Endothelial cell of umbilical vein (primary cell): Measurements from ENCODE around the gene MAT2A. TPM values are rescaled to one million over a fixed set of nuclear protein-coding genes. Genes with fewer than 3 reads are reported as not detected.

ENCODE experiments used
- BruUV-seq: library from RNA; stranded (reverse); fragments of 400-500 nt; replicated peaks from 2 replicates; lab custom pipeline; 2021; lab: Mats Ljungman, UMichigan
- CTCF ChIA-PET: fragments of 300-600, 350-600 bp; sonication (Branson Sonifier 250); formaldehyde crosslinking; loops from one replicate; lab custom pipeline; 2021; ENCODE audit warnings: antibody characterized with exemption, inconsistent platforms; lab: Charles Lee
- POLR2A ChIA-PET: fragments of 300-600, 350-600 bp; sonication (Branson Sonifier 250); formaldehyde crosslinking; loops from one replicate; lab custom pipeline; 2021; ENCODE audit warnings: antibody characterized with exemption, inconsistent platforms; lab: Charles Lee
- DNase-seq: peaks from one replicate; pipeline ENCODE4 v3.0.0-alpha.2; 2011; ENCODE audit warnings: low read depth, low spot score
- FAIRE-seq: peaks from 2 replicates; lab custom pipeline; 2011; peaks lifted over from hg19 to GRCh38; lab: Jason Lieb, UNC
- H2AFZ ChIP-seq: 2 replicates; pipeline ENCODE4 v1.6.0; 2012; ENCODE audit warnings: low read depth, low read length, control low read depth, inconsistent platforms
- H3K27ac ChIP-seq: 2 replicates; pipeline ENCODE4 v1.5.1; 2011; ENCODE audit warnings: low read depth, mild to moderate bottlenecking, control low read depth, low read length, moderate library complexity; ENCODE audit not compliant: insufficient read depth
- H3K27me3 ChIP-seq, 2 experiments: 2 replicates each; pipeline versions ENCODE4 v1.6.0 to v1.6.1; 2011; ENCODE audit warnings: low read length in 2 of 2, mixed read lengths in 1 of 2; ENCODE audit not compliant: control insufficient read depth in 2 of 2, insufficient read depth in 2 of 2
- H3K36me3 ChIP-seq, 2 experiments: 2 replicates in 1 of 2; 3 replicates in 1 of 2; pipeline ENCODE4 v1.5.1; 2011; ENCODE audit warnings: low read length in 2 of 2, mild to moderate bottlenecking in 1 of 2, moderate library complexity in 1 of 2; ENCODE audit not compliant: control insufficient read depth in 2 of 2, insufficient read depth in 2 of 2; ENCODE audit errors: extremely low read depth in 1 of 2
- H3K4me1 ChIP-seq: 3 replicates; pipeline ENCODE4 v1.5.1; 2011; ENCODE audit warnings: mild to moderate bottlenecking, low read length; ENCODE audit not compliant: control insufficient read depth, insufficient read depth; ENCODE audit errors: extremely low read depth
- H3K4me2 ChIP-seq: 2 replicates; pipeline ENCODE4 v1.6.1; 2011; ENCODE audit warnings: low read length, control low read depth, mixed read lengths; ENCODE audit not compliant: insufficient read depth
- H3K4me3 ChIP-seq, 3 experiments: fragments of 200-600 bp in 1 of 3; sonication (generic), shearing (Covaris generic) in 1 of 3; replicated peaks in 1 of 3; 2 replicates each; pipeline ENCODE4 v1.5.1; 2011 to 2016; ENCODE audit warnings: control low read depth in 3 of 3, low read length in 3 of 3, mild to moderate bottlenecking in 2 of 3, inconsistent platforms in 1 of 3, low read depth in 1 of 3, moderate library complexity in 1 of 3; ENCODE audit not compliant: insufficient read depth in 1 of 3
- H3K79me2 ChIP-seq: 2 replicates; pipeline ENCODE4 v1.6.0; 2012; ENCODE audit warnings: low read length, inconsistent platforms; ENCODE audit not compliant: control insufficient read depth, insufficient read depth
- H3K9ac ChIP-seq: replicated peaks from 2 replicates; pipeline ENCODE3; 2011; ENCODE audit warnings: low read length, control low read depth; ENCODE audit not compliant: insufficient read depth; ENCODE audit errors: extremely low read depth
- H3K9me1 ChIP-seq: replicated peaks from 3 replicates; pipeline ENCODE4 v1.6.0; 2011; ENCODE audit warnings: mild to moderate bottlenecking, low read length; ENCODE audit not compliant: control insufficient read depth, insufficient read depth; ENCODE audit errors: extremely low read depth
- H3K9me3 ChIP-seq: replicated peaks from 2 replicates; pipeline ENCODE4 v1.5.1; 2012; ENCODE audit warnings: low read length, inconsistent platforms; ENCODE audit not compliant: control insufficient read depth, insufficient read depth
- H4K20me1 ChIP-seq: replicated peaks from 2 replicates; pipeline ENCODE3; 2011; ENCODE audit warnings: mild to moderate bottlenecking, low read length; ENCODE audit not compliant: control insufficient read depth, insufficient read depth; ENCODE audit errors: extremely low read depth
- EZH2 ChIP-seq: IDR thresholded peaks from 2 replicates; pipeline ENCODE4 v1.6.1; 2012; ENCODE audit warnings: borderline replicate concordance, low read depth, mild to moderate bottlenecking, moderate library complexity, low read length, inconsistent platforms; ENCODE audit not compliant: severe bottlenecking
- FOS ChIP-seq: IDR thresholded peaks from 2 replicates; pipeline ENCODE4 v1.6.1; 2011; ENCODE audit warnings: mild to moderate bottlenecking, low read length, moderate library complexity, borderline replicate concordance; ENCODE audit not compliant: insufficient read depth
- GATA2 ChIP-seq: IDR thresholded peaks from 2 replicates; pipeline ENCODE4 v1.7.0; 2011; ENCODE audit warnings: low read depth, mild to moderate bottlenecking, moderate library complexity, mixed read lengths, low read length; ENCODE audit not compliant: insufficient read length, insufficient read depth
- JUN ChIP-seq: IDR thresholded peaks from 2 replicates; pipeline ENCODE4 v1.6.1; 2011; ENCODE audit warnings: borderline replicate concordance, low read depth; ENCODE audit not compliant: insufficient read length, insufficient read depth
- MYC ChIP-seq: IDR thresholded peaks from one replicate; pipeline ENCODE4 v1.6.1; 2011; ENCODE audit warnings: mild to moderate bottlenecking, low read depth, low read length
- POLR2A ChIP-seq: IDR thresholded peaks from 2 replicates; pipeline ENCODE4 v1.6.1; 2012; ENCODE audit warnings: low read depth, mild to moderate bottlenecking, control low read depth, low read length
- POLR2AphosphoS5 ChIP-seq: IDR thresholded peaks from 2 replicates; pipeline ENCODE4 v1.6.1; 2012; ENCODE audit warnings: low read depth, mild to moderate bottlenecking, control low read depth, low read length, moderate library complexity; ENCODE audit not compliant: insufficient read depth
- dilution Hi-C: fragments of 300-500 bp; cut with MboI; formaldehyde crosslinking; loops from one replicate; pipeline ENCODE4 v1.15.0; 2019; ENCODE audit warnings: low sequenced_read_pairs; ENCODE audit not compliant: extremely low pct_ligation_motif_present
- intact Hi-C: fragments of 100-400 bp; cut with micrococcal nuclease; formaldehyde crosslinking; loops from one replicate; pipeline ENCODE4 v1.10.0; 2022
- polyA plus RNA-seq, 4 experiments: library from polyadenylated mRNA; depleted of rRNA in 3 of 4; stranded (reverse) in 3 of 4; unstranded in 1 of 4; fragments of >200 nt; gene quantifications; 2 replicates each; pipeline versions ENCODE4 v1.2.1 to v1.2.3, GENCODE V29; 2011 to 2012; ENCODE audit warnings: missing spikeins in 1 of 4
- total RNA-seq: library from RNA; stranded (reverse); gene quantifications from 2 replicates; pipeline ENCODE4 v1.2.3, GENCODE V29; 2021
- TF ChIP-seq, protein P1 (sequence below), 2 donors: IDR thresholded peaks; 1 replicate in 1 of 2; 2 replicates in 1 of 2; pipeline ENCODE4 v1.5.1; 2011; ENCODE audit warnings: low read length in 2 of 2, mild to moderate bottlenecking in 2 of 2, moderate library complexity in 2 of 2, control low read depth in 1 of 2, inconsistent platforms in 1 of 2, low read depth in 1 of 2; ENCODE audit not compliant: insufficient read depth in 1 of 2; ENCODE audit errors: extremely low read depth in 1 of 2
- TF ChIP-seq, protein P2 (sequence below): IDR thresholded peaks from 2 replicates; pipeline ENCODE4 v1.6.1; 2011; ENCODE audit not compliant: insufficient read depth, insufficient read length

The MAT2A gene
- total and polyA plus RNA-seq, 2 donors (not counting 3 experiments of a cell fraction or from before 2014, with no cell fraction given) = 172 to 257 TPM

DNA sequence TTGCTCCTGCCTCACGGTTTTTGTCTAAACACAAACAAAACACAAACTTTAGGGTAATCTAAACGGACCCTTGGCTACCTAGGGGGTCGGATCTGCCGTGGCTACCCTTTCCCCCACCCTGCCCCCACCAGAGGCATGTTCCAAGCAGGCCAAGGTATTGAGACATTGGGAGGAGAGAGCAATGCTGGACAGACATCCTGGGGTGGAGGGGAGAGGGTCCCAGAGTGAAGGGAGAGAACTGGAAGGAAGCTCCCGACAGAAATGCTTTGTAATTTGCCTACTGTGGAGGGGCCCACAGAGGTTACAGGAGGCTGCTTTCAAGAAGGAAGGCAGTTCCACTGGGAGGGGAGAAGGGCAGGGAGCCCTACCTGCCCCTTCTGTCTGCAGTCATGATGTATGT is 13.9 kb upstream of the MAT2A start:
- BruUV-seq = no TSS peak
- H3K4me1 ChIP-seq = no peaks in the 10 kb centered on the region
- no peaks in the 10 kb centered on the region for H4K20me1 ChIP-seq
- no peaks in the 10 kb centered on the region for H3K9me3 ChIP-seq
- ChIA-PET POLR2A (no interaction called here), CTCF (interaction anchor here (1.2 kb wide), 1 partner anchor 9 kb away, joined by 3 read pairs; no protein-coding TSS in a partner anchor)
- H3K9me1 ChIP-seq = no peaks in the 10 kb centered on the region
- intact Hi-C loops (no loop called here), dilution Hi-C loops (no loop called here)
- H2AFZ ChIP-seq = no peak overlapping the region
- H3K27ac ChIP-seq = no peak overlapping the region
- FAIRE-seq (no peak), DNase-seq (no peak)
- H3K4me2 ChIP-seq = no peak overlapping the region
- no peak overlapping the region for H3K4me3 ChIP-seq
- H3K36me3 ChIP-seq = no peaks in the 10 kb centered on the region
- H3K27me3 ChIP-seq = peaks cover 5 to 7% of the 10 kb centered on the region in 2 experiments
- TF ChIP-seq FOS (no peak), GATA2 (no peak), POLR2AphosphoS5 (no peak), MYC (no peak), POLR2A (no peak), EZH2 (no peak), JUN (no peak)
- TF ChIP-seq, protein P1, sequence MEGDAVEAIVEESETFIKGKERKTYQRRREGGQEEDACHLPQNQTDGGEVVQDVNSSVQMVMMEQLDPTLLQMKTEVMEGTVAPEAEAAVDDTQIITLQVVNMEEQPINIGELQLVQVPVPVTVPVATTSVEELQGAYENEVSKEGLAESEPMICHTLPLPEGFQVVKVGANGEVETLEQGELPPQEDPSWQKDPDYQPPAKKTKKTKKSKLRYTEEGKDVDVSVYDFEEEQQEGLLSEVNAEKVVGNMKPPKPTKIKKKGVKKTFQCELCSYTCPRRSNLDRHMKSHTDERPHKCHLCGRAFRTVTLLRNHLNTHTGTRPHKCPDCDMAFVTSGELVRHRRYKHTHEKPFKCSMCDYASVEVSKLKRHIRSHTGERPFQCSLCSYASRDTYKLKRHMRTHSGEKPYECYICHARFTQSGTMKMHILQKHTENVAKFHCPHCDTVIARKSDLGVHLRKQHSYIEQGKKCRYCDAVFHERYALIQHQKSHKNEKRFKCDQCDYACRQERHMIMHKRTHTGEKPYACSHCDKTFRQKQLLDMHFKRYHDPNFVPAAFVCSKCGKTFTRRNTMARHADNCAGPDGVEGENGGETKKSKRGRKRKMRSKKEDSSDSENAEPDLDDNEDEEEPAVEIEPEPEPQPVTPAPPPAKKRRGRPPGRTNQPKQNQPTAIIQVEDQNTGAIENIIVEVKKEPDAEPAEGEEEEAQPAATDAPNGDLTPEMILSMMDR (IDR thresholded peaks at IDR 0.05; ENCODE audit: extremely low read depth in 1 of 2, insufficient read depth in 1 of 2, low read depth in 1 of 2, low read length in 2 of 2) = no peak
- TF ChIP-seq, protein P2, sequence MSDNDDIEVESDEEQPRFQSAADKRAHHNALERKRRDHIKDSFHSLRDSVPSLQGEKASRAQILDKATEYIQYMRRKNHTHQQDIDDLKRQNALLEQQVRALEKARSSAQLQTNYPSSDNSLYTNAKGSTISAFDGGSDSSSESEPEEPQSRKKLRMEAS = no peak
- H3K79me2 ChIP-seq = no peaks in the 10 kb centered on the region
- H3K9ac ChIP-seq = no peak overlapping the region
